H1 (cell line): ENCODE measurements around the gene SRP14. TPM values are rescaled to one million over a fixed set of nuclear protein-coding genes. Genes with fewer than 3 reads are reported as not detected.

Experiments
- RBBP5 ChIP-seq: IDR thresholded peaks from 2 replicates; pipeline ENCODE4 v1.7.1; 2012; ENCODE audit warnings: low read depth, mild to moderate bottlenecking, inconsistent platforms, low read length, moderate library complexity, borderline replicate concordance
- polyA plus RNA-seq, 7 experiments: library from polyadenylated mRNA; depleted of rRNA in 3 of 7; stranded (reverse) in 5 of 7; unstranded in 2 of 7; fragments of >200 nt in 5 of 7; fragments of 200-250 nt in 2 of 7; gene quantifications; 1 replicate in 5 of 7; 2 replicates in 1 of 7; 4 replicates in 1 of 7; pipeline versions ENCODE4 v1.2.1 to v1.2.3, GENCODE V29; 2011 to 2013; ENCODE audit warnings: missing spikeins in 2 of 7, mixed read lengths in 2 of 7
- total RNA-seq: library from RNA; stranded (reverse); fragmentation: NEBNext Ultra II Directional; extraction: Animal tissue kit (Norgen Biotek cat#: 25700); gene quantifications from 2 replicates; pipeline ENCODE4 v1.2.1, GENCODE V29; 2021

SRP14 gene
- total and polyA plus RNA-seq, 2 of the 8 experiments (the other 6 are each of a cell fraction or from before 2014, with no cell fraction given): 186 to 223 TPM

- no peak for TF ChIP-seq RBBP5
Observed at GRCh38 chr15:40053079-40053830, 14.3 kb upstream of the SRP14 start (continued).
